Dermis blood vessel endothelial cell (primary cell): ENCODE measurements around the gene RGL3. TPM values are rescaled to one million over a fixed set of nuclear protein-coding genes. Genes with fewer than 3 reads are reported as not detected.
"Not testable (repeated sequence)": the region's sequence is repeated elsewhere in the genome, so short reads cannot be mapped to it uniquely, and the experiment has no call there.

Experiments used
- DNase-seq: peaks from one replicate; pipeline ENCODE4 v3.0.0; 2010
- total RNA-seq: library from RNA; depleted of rRNA; stranded (reverse); fragments of >200 nt; gene quantifications from 2 replicates; pipeline ENCODE4 v1.2.3, GENCODE V29; 2014

RGL3 gene
- total RNA-seq, 1 donor from 2014 or later = 4.3 TPM

GRCh38 chr19:11420429-11421370 lies 1.6 kb upstream of the RGL3 start:
- DNase-seq = no peak

GRCh38 chr19:11418094-11418548 lies 993 bp downstream of the RGL3 start:
- no peak for DNase-seq

- no peak for DNase-seq
These were observed 2.6 kb downstream of the RGL3 start for GRCh38 chr19:11416346-11417052.

DNA sequence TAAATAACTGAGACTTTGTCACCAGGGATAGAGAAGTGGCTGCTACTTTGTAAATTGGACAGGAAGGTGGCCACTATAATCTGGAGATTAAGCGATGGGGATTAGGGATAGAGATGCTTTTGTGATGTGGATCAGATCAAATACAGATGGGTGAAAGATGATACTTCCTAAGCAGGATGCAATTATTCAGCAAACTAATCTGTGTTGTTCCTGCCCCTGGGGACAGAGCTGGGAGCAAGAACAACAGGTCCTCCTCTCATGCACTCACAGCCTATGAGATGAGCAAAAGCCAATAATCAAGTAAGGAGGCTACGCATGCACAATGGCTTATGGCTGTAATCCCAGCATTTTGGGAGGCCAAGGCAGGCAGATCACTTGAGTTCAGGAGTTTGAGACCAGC lies 4.6 kb downstream of the RGL3 start:
- DNase-seq = no peak

- DNase-seq = no peak
These were observed 8.4 kb downstream of the RGL3 start for GRCh38 chr19:11410682-11411081.

DNA sequence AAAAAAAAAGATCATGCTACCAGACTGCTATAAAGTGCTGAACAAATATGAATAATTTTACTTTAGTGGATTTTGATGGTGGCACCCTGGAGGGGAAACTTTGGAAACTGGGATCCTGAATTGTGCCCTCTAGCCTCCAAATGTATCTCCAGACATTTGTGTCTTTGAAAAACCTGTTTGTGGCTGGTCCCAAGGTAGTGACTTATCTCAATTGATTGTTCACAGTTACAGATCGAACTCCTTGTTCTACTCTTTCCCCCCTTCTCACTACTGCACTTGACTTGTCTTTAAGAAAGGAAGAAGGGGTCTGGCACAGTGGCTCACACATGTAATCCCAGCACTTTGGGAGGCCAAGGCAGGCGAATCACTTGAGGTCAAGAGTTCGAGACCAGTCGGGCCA lies 10.5 kb downstream of the RGL3 start:
- no peak for DNase-seq

DNA sequence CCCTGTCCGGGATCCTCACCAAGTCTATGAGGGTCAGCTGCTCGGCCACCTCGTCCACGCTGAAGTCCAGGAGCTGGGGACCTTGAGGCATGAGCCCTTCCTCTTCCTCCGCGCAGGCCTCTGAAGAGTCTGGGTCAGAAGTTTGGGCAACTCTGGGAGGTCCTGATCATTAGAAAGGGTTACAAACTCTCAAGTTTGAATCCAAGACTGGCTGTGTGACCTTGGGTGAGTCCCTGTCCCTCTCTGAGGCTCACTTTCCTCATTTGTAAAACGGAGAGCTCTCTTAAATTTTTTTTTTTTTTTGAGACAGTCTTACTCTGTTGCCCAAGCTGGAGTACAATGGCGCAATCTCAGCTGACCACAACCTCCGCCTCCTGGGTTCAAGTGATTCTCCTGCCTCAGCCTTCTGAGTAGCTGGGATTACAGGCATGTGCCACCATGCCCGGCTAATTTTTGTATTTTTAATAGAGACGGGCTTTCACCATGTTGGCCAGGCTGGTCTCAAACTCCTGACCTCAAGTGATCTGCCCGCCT lies 12.3 kb downstream of the RGL3 start:
- not testable (repeated sequence) for DNase-seq

GRCh38 chr19:11405846-11406643 lies 13.1 kb downstream of the RGL3 start:
- DNase-seq = peak; percentile 47

GRCh38 chr19:11404588-11405222 lies 14.4 kb downstream of the RGL3 start:
- DNase-seq = no peak

DNA sequence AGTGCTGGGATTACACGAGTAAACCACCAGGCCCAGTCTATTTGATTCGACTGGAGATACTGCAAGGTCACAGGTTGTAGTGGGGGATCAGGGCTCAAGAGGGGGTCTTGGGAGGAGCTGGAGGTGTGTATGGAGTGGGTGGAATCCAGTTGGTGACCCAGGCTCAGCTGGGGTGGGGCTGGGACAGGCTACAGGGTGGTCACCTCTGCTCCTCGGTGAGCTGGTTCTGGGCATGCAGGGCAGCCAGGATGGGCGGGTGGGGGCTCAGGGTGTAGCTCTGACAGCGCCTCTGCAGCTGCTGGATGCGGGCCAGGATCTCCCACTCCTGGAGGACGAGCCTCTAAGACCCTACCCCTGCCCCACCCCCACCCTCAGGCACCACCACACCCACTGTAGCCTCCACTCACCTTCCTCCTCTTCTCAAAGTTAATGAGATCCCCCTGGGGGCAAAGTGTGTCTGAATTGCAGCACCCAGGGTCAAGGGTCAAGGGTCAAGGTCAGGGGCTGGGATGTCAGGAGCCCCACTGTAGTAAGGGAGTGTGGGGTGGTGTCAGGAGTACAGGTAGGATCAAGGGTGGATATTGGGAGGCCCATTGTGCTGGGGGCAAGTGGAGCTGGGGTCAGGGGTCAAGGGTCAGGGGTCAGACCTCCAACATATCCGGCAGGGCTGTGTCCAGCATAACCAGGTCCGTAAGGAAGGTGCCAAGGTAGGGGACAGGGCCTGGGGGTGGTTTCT lies 17.1 kb downstream of the RGL3 start:
- no peak for DNase-seq

- no peak for DNase-seq
These were observed 18.3 kb downstream of the RGL3 start for GRCh38 chr19:11400798-11401197.

- DNase-seq = no peak
These were observed 19.4 kb downstream of the RGL3 start for GRCh38 chr19:11399667-11400066.

- no peak for DNase-seq
These were observed 22.0 kb downstream of the RGL3 start for GRCh38 chr19:11397089-11397610.

DNA sequence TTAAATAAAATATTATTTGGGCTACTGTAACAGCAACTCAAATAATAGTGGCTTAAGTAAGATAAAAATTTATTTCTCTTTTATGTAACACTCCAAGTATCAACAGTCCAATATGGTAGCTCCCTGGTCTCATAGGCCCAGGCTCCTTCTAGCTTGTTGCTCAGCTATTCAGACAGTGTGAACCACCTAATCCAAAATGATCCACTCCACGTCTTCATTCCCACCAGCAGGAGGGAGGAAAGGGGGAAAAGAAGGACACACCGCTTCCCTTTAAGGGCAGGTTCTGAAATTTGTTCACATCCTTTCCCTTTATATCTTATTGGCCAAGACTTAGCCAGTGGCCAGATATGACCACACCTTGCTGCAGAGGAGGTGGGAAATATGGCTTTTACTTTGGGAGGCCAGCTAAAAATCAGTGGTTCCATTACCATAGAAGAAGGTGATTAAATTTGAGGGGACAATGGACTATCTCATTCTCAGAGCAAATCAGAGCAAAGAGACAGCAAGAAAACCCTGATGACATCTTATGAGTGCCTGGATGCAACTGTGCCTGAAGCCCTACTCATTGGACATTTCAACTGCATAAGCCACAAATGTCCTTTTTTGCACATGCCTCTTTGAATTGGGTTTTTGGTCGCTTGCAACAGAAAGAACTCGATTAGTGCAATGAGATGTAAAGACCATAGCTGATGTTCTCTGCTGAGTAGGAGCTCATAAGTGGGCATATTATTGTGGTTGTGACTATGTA lies 28.0 kb downstream of the RGL3 start:
- no peak for DNase-seq

GRCh38 chr19:11390359-11390758 lies 28.8 kb downstream of the RGL3 start:
- DNase-seq = no peak

DNA sequence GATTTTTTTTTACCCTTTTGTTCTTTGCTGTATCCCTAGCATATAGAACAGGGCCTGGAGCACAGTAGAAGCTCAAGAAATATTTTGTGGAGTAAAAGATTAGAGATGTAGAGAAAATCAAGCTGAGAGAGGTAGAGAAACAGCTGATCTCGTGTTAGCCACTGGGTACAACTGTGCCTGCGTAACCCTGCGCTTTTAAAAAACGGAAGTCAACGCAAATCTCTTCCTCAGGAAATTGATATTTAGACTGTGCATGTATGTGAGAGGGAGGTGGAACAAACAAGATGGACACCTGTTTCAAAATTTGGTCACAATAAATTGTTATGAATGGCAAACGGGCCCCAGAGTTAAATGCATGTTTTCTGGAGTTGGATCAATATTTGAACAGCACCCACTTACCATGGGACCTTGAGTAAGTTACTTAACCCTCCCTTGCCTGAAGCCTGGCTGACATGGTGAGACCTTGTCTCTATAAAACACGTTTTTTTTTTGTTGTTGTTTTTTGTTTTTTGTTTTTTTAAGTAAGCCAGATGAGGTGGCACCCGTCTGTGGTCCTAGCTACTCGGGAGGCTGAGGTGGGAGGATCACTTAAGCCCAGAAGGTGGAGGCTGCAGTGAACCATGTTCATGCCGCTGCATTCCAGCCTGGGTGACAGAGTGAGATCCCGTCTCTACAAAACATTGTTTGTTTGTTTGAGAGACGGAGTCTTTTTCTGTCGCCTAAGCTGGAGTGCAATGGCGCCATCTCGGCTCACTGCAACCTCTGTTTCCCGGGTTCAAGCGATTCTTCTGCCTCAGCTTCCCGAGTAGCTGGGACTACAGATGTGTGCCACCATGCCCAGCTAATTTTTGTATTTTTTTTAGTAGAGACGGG lies 31.7 kb downstream of the RGL3 start:
- peak; percentile 26 for DNase-seq

- DNase-seq = no peak
These were observed 34.4 kb downstream of the RGL3 start for GRCh38 chr19:11384778-11385129.

- DNase-seq = no peak
These were observed 35.4 kb downstream of the RGL3 start for GRCh38 chr19:11383706-11384048.

- peak; percentile 58 for DNase-seq
These were observed 36.0 kb downstream of the RGL3 start for GRCh38 chr19:11382898-11383705.
